Subcutaneous abdominal adipose tissue (tissue), 5 donors: Measurements from ENCODE around the gene SOX5.
"Not testable (repeated sequence)": the region's sequence is repeated elsewhere in the genome, so short reads cannot be mapped to it uniquely, and the experiment has no call there.

Experiments
- H3K27ac ChIP-seq: one replicate; pipeline ENCODE4 v1.7.0; 2013; ENCODE audit warnings: low read depth, mild to moderate bottlenecking, inconsistent platforms, low read length, moderate library complexity
- H3K27me3 ChIP-seq, 5 donors: one replicate each; pipeline ENCODE4 v1.7.0; 2013; ENCODE audit warnings: low read length in 5 of 5, inconsistent platforms in 1 of 5; ENCODE audit not compliant: control insufficient read depth in 5 of 5, insufficient read depth in 4 of 5
- H3K36me3 ChIP-seq, 5 donors: one replicate each; pipeline ENCODE4 v1.7.0; 2013; ENCODE audit warnings: low read length in 5 of 5; ENCODE audit not compliant: control insufficient read depth in 5 of 5, insufficient read depth in 5 of 5
- H3K4me1 ChIP-seq, 5 donors: one replicate each; pipeline ENCODE4 v1.7.0; 2013; ENCODE audit warnings: low read length in 5 of 5, mild to moderate bottlenecking in 3 of 5, moderate library complexity in 1 of 5; ENCODE audit not compliant: control insufficient read depth in 5 of 5, insufficient read depth in 5 of 5
- H3K4me3 ChIP-seq, 5 donors: one replicate each; pipeline ENCODE4 v1.7.0; 2013; ENCODE audit warnings: low read length in 5 of 5, low read depth in 1 of 5
- H3K9ac ChIP-seq, 5 donors: one replicate each; pipeline ENCODE4 v1.7.0; 2013; ENCODE audit warnings: low read length in 5 of 5, mild to moderate bottlenecking in 4 of 5, moderate library complexity in 3 of 5
- H3K9me3 ChIP-seq, 5 donors: one replicate each; pipeline ENCODE4 v1.7.0; 2013; ENCODE audit warnings: low read length in 5 of 5; ENCODE audit not compliant: control insufficient read depth in 5 of 5
- donor health status: healthy.
- donor health status: healthy.
- donor health status: healthy.
- donor health status: healthy.
- donor health status: healthy.

SOX5 gene

GRCh38 chr12:23505736-23506135 lies 443.7 kb downstream of the SOX5 start:
- H3K27me3 ChIP-seq, H3K9ac ChIP-seq, H3K4me3 ChIP-seq, H3K4me1 ChIP-seq, H3K27ac ChIP-seq, H3K9me3 ChIP-seq, H3K36me3 ChIP-seq: not testable (repeated sequence)

DNA sequence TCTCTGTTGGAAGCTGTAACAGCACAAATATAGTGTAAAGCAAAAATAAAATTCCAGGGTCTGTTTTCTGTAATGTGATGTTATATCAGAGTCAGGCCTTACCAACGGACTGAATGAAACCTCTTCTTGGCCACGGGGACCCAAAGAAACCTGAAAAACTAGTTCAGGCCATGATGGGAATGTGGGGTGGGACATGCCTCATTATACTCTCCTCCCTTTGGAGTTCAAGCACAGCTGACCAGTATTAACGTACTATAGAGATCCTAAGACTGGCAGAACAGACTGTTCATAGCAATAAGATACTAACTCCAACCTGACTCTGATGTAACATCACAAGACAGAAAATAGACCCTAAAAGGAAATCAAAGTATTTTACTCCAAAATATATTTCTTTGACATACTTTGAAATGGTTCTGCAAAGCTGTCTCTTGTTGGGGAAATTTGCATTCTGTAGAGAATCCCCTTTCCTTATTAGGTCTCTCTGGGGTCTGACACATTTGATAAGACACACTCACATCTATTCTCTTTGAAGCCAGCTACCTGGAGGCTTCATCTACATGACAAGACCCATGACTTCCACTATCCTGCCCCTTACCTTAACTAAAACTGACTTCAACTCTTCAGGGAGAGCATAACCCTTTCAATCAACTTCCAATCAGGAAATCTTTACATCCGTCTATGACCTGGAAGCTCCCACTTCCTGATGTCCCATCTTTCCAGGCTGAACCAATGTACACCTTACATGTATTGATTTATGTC lies 444.6 kb downstream of the SOX5 start:
- Histone ChIP-seq H3K9me3 (no peaks in the 10 kb centered on the region), H3K27ac (no peak overlapping the region), H3K4me1 (no peaks in the 10 kb centered on the region), H3K4me3 (no peak overlapping the region), H3K36me3 (no peaks in the 10 kb centered on the region), H3K9ac (no peak overlapping the region), H3K27me3 (no peaks in the 10 kb centered on the region)

- Histone ChIP-seq H3K4me1 (no peaks in the 10 kb centered on the region), H3K4me3 (no peak overlapping the region)
These were observed 445.4 kb downstream of the SOX5 start for GRCh38 chr12:23504043-23504442.

DNA sequence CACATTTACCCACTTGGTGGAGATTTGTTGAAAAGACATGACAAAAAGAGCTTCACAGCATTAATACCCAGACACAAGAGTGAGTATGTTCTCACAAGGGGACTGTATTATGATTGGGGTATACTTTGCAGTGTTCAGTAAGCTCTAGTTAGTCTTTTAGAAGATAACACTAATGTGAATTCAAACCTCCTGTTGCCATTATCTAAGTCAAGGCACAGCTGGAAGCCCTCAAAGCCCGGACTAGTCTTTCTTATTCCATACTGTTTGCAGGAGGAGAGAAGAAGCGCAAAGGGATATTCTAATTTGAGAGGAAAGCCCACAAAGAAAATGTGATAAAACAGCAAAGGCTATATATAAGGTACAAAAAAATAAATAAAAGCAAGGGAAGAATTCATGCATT lies 445.9 kb downstream of the SOX5 start:
- H3K27ac ChIP-seq, result no peak overlapping the region
- no peak overlapping the region for H3K9ac ChIP-seq
- no peak overlapping the region for H3K4me3 ChIP-seq
- H3K36me3 ChIP-seq, result no peaks in the 10 kb centered on the region
- no peaks in the 10 kb centered on the region for H3K4me1 ChIP-seq
- H3K27me3 ChIP-seq, result no peaks in the 10 kb centered on the region
- peaks cover 0 to 11% (median 5%) of the 10 kb centered on the region in 5 donors for H3K9me3 ChIP-seq

More at GRCh38 chr12:23504043-23504442, 445.4 kb downstream of the SOX5 start:
- Histone ChIP-seq H3K36me3 (no peaks in the 10 kb centered on the region), H3K9me3 (peaks cover 0 to 6% (median 2%) of the 10 kb centered on the region in 5 donors), H3K27ac (no peak overlapping the region), H3K9ac (no peak overlapping the region), H3K27me3 (no peaks in the 10 kb centered on the region)

DNA sequence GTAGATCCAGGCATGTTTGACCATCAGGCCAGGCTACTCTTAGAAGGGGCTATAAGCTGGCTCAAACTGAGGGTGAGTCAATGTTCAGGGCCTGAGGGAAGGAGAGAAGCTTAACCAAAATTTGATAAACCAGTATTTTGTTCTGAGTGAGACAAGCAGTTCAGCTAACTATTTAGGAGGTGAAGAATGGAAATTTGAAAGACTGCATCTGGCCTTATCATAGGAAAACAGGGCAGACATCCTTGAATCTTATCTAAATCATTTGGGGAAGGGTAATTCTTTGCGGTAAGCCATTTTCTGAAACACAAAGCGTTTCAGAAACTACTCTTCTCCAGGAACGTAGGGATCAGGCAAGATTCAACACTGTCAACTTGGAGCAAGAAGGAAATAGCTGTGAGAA lies 447.2 kb downstream of the SOX5 start:
- Histone ChIP-seq H3K27me3 (no peaks in the 10 kb centered on the region), H3K4me1 (no peaks in the 10 kb centered on the region), H3K36me3 (no peaks in the 10 kb centered on the region), H3K4me3 (no peak overlapping the region), H3K9me3 (peaks cover 0 to 16% (median 7%) of the 10 kb centered on the region in 5 donors), H3K27ac (no peak overlapping the region), H3K9ac (no peak overlapping the region)

DNA sequence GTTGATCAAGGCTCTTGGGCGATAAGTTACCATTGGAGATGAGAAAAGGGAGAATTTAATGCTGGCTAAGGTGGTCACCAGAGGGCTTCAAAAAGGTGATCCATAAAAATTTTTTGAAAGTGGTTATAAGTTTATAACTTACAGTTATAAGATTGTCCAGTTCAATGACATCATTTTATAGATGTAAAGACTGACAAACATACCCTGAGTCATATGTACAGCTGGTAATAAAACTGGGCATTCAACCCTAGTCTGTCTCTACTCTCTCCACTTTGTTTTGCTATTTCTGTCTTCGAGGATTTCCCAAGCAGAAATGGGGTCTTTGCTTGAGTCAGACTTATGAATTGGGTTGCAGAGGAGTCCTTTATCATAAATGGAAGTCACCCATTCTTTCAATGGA lies 454.0 kb downstream of the SOX5 start:
- Histone ChIP-seq H3K36me3 (no peaks in the 10 kb centered on the region), H3K4me1 (no peaks in the 10 kb centered on the region)

DNA sequence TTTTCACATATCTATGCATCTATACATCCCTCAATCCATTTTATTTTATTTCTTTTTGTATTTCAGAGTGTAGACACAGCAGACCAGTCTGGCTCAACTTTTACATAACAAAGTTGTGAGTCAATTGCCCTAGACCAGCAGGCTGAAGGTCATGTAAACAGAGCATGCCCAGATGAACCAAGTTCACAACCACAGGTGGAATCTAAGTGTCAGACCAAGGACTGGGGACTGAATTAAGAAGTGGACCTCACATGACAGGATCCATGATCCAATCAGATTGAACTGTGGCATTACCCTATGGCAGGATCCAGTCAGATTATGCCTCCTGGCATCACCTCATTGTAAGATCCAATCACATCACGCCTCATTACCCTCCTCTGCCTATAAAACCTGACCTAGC lies 455.8 kb downstream of the SOX5 start:
- Histone ChIP-seq H3K27ac (no peak overlapping the region), H3K9me3 (peaks cover 0 to 10% (median 8%) of the 10 kb centered on the region in 5 donors), H3K27me3 (no peaks in the 10 kb centered on the region), H3K9ac (no peak overlapping the region), H3K36me3 (no peaks in the 10 kb centered on the region), H3K4me1 (no peaks in the 10 kb centered on the region), H3K4me3 (no peak overlapping the region)

More for the DNA sequence above, 454.0 kb downstream of the SOX5 start:
- Histone ChIP-seq H3K27ac (no peak overlapping the region), H3K9ac (no peak overlapping the region), H3K4me3 (no peak overlapping the region), H3K27me3 (no peaks in the 10 kb centered on the region), H3K9me3 (peaks cover 0 to 16% (median 7%) of the 10 kb centered on the region in 5 donors)

DNA sequence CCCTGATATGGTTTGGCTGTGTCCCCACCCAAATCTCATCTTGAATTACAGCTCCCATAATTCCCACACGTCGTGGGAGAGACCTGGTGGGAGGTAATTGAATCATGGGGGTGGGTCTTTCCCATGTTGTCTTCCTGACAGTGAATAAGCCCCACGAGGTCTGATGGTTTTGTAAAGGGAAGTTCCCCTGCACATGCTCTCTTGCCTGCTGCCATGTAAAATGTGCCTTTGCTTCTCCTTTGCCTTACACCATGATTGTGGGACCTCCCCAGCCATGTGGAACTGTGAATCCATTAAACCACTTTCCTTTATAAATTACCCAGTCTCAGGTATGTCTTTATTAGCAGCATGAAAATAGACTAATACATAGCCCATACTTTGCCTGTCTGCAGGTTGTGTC lies 458.4 kb downstream of the SOX5 start:
- H3K4me3 ChIP-seq, H3K27me3 ChIP-seq, H3K27ac ChIP-seq, H3K9ac ChIP-seq, H3K36me3 ChIP-seq, H3K4me1 ChIP-seq, H3K9me3 ChIP-seq: not testable (repeated sequence)

DNA sequence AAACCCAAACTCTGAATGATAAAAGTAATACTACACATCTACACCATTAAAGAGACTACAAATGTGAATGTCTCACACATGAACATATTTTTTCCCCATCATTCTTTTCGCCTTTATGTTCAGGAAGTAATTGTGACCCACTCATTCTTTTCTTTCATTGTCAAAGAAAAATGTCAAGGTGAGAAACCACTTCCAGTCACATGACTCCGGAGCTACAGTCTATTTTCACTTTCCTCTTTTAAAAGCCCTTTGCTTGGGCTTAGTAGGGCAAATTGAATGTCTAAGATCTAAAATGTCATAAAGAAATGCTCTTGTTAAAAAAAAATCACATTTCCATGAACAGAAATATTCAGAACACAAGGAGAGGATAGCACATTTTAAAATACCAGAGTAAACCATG lies 461.3 kb downstream of the SOX5 start:
- Histone ChIP-seq H3K27me3 (no peaks in the 10 kb centered on the region), H3K36me3 (no peaks in the 10 kb centered on the region), H3K27ac (no peak overlapping the region), H3K4me1 (no peaks in the 10 kb centered on the region), H3K9me3 (peaks cover 0 to 4% (median 3%) of the 10 kb centered on the region in 5 donors), H3K4me3 (no peak overlapping the region), H3K9ac (no peak overlapping the region)

- no peak overlapping the region for H3K4me3 ChIP-seq
- H3K9ac ChIP-seq, result no peak overlapping the region
- no peak overlapping the region for H3K27ac ChIP-seq
- peaks cover 0 to 3% (median 0%) of the 10 kb centered on the region in 5 donors for H3K9me3 ChIP-seq
- no peaks in the 10 kb centered on the region for H3K4me1 ChIP-seq
- H3K36me3 ChIP-seq, result no peaks in the 10 kb centered on the region
- no peaks in the 10 kb centered on the region for H3K27me3 ChIP-seq
These were observed 465.2 kb downstream of the SOX5 start for GRCh38 chr12:23484238-23484637.
